A549 (cell line): ENCODE results near the gene MGMT. TPM values are rescaled to one million over a fixed set of nuclear protein-coding genes. Genes with fewer than 3 reads are reported as not detected.

Experiments used
- ATAC-seq, 2 experiments: fragments of 200-7000 bp in 1 of 2; fragments of >200 bp in 1 of 2; cut with Nextera tagmentation in 1 of 2; cut with Tn5 transposase in 1 of 2; 3 replicates each; pipeline versions ENCODE4 v1.8.0 to v1.9.1; 2018 to 2020; ENCODE audit warnings: mild to moderate bottlenecking in 1 of 2, moderate library complexity in 1 of 2
- CTCF ChIA-PET: fragments of 300-600 bp; sonication (Branson Sonifier 250); formaldehyde crosslinking; extraction: SDS; loops from one replicate; lab custom pipeline; 2021; ENCODE audit warnings: antibody characterized with exemption, inconsistent platforms; lab: Yijun Ruan, JAX
- POLR2A ChIA-PET: fragments of 350-600 bp; formaldehyde crosslinking; extraction: SDS; loops from one replicate; lab custom pipeline; 2021; ENCODE audit warnings: antibody characterized with exemption, inconsistent platforms; lab: Yijun Ruan, JAX
- DNase-seq, 2 experiments: peaks; one replicate each; pipeline versions ENCODE4 v3.0.0 to v3.0.0-alpha.2; 2011 to 2016; ENCODE audit warnings: low read depth in 1 of 2, low spot score in 1 of 2
- FAIRE-seq: peaks from 2 replicates; lab custom pipeline; 2011; peaks lifted over from hg19 to GRCh38; lab: Jason Lieb, UNC
- H3K27ac ChIP-seq, 2 experiments: fragments of >200 bp; sonication (Bioruptor Twin); formaldehyde crosslinking; 3 replicates each; pipeline ENCODE4 v1.5.1; 2016 to 2017
- H3K4me1 ChIP-seq: fragments of >200 bp; sonication (Bioruptor Twin); formaldehyde crosslinking; 3 replicates; pipeline ENCODE4 v1.6.1; 2016
- H3K4me2 ChIP-seq: fragments of >200 bp; sonication (Bioruptor Twin); formaldehyde crosslinking; 3 replicates; pipeline ENCODE4 v1.6.1; 2016
- H3K4me3 ChIP-seq: fragments of >200 bp; sonication (Bioruptor Twin); formaldehyde crosslinking; 3 replicates; pipeline ENCODE4 v1.5.1; 2016
- H3K9me3 ChIP-seq: fragments of >200 bp; sonication (Bioruptor Twin); formaldehyde crosslinking; 3 replicates; pipeline ENCODE4 v1.6.1; 2016
- ATOH8 ChIP-seq: fragments of 250-450 bp; sonication (Bioruptor Pico); IDR thresholded peaks from 2 replicates; pipeline ENCODE4 v1.5.0; 2020; ENCODE audit warnings: low read depth, mild to moderate bottlenecking, moderate library complexity
- BCL3 ChIP-seq: fragments of >200 bp; sonication (Bioruptor Twin); formaldehyde crosslinking; IDR thresholded peaks from 3 replicates; pipeline ENCODE4 v1.6.1; 2016
- BHLHE40 ChIP-seq: IDR thresholded peaks from 2 replicates; pipeline ENCODE4 v1.6.1; 2012; ENCODE audit warnings: low read depth, low read length, inconsistent platforms
- CHD2 ChIP-seq: fragments of 150-350 bp; IDR thresholded peaks from 2 replicates; pipeline ENCODE4 v1.6.1; 2014; ENCODE audit warnings: low read length; ENCODE audit not compliant: partially characterized antibody
- E2F6 ChIP-seq: IDR thresholded peaks from 2 replicates; pipeline ENCODE4 v1.6.1; 2012; ENCODE audit warnings: low read depth, borderline replicate concordance
- EHF ChIP-seq: fragments of 250-450 bp; sonication (Bioruptor Pico); IDR thresholded peaks from 2 replicates; pipeline ENCODE4 v1.5.0; 2020; ENCODE audit warnings: mild to moderate bottlenecking
- EHMT2 ChIP-seq: fragments of 200-600 bp; sonication (generic); IDR thresholded peaks from 2 replicates; pipeline ENCODE4 v1.6.1; 2016; ENCODE audit warnings: antibody characterized with exemption, low read depth, mild to moderate bottlenecking, moderate library complexity
- ELK1 ChIP-seq: fragments of 150-350 bp; IDR thresholded peaks from 2 replicates; pipeline ENCODE4 v1.6.1; 2014; ENCODE audit warnings: low read depth, mild to moderate bottlenecking, low read length
- ESRRA ChIP-seq: fragments of 150-350 bp; IDR thresholded peaks from 2 replicates; pipeline ENCODE4 v1.6.1; 2014; ENCODE audit warnings: mild to moderate bottlenecking, low read length, borderline replicate concordance
- FOSL2 ChIP-seq, 2 experiments: fragments of 450-650 bp in 1 of 2; fragments of >200 bp in 1 of 2; sonication (Bioruptor Twin) in 1 of 2; formaldehyde crosslinking; IDR thresholded peaks; 2 replicates each; pipeline versions ENCODE4 v1.5.0 to v1.6.1; 2016 to 2020; ENCODE audit warnings: mild to moderate bottlenecking in 1 of 2, moderate library complexity in 1 of 2
- GATA3 ChIP-seq: IDR thresholded peaks from 2 replicates; pipeline ENCODE4 v1.6.1; 2012; ENCODE audit warnings: borderline replicate concordance
- HDAC2 ChIP-seq: fragments of 200-600 bp; sonication (generic); IDR thresholded peaks from 2 replicates; pipeline ENCODE4 v1.6.1; 2016
- HOXA7 ChIP-seq: fragments of 250-450 bp; sonication (Bioruptor Pico); IDR thresholded peaks from 2 replicates; pipeline ENCODE4 v1.5.0; 2020; ENCODE audit warnings: mild to moderate bottlenecking, moderate library complexity
- HOXB13 ChIP-seq: fragments of 250-450 bp; sonication (Bioruptor Pico); IDR thresholded peaks from 2 replicates; pipeline ENCODE4 v1.5.0; 2020; ENCODE audit warnings: low read depth, mild to moderate bottlenecking, moderate library complexity
- KDM5A ChIP-seq: fragments of 200-600 bp; sonication (generic); IDR thresholded peaks from 2 replicates; pipeline ENCODE4 v1.6.1; 2016; ENCODE audit warnings: antibody characterized with exemption, mild to moderate bottlenecking
- MAFK ChIP-seq: fragments of 450-650 bp; IDR thresholded peaks from 2 replicates; pipeline ENCODE4 v1.6.1; 2014; ENCODE audit not compliant: partially characterized antibody
- MAZ ChIP-seq: fragments of 150-350 bp; IDR thresholded peaks from 2 replicates; pipeline ENCODE4 v1.6.1; 2014; ENCODE audit warnings: antibody characterized with exemption, low read depth, low read length, borderline replicate concordance
- MYC ChIP-seq: IDR thresholded peaks from 2 replicates; pipeline ENCODE4 v1.6.1; 2012; ENCODE audit warnings: mild to moderate bottlenecking, inconsistent platforms, low read length, improper control_type of control experiment, borderline replicate concordance
- NFE2L2 ChIP-seq: fragments of 150-350 bp; conservative IDR thresholded peaks from 2 replicates; pipeline ENCODE4 v1.6.1; 2014; ENCODE audit warnings: low read length
- PBX3 ChIP-seq: IDR thresholded peaks from 2 replicates; pipeline ENCODE4 v1.6.1; 2012
- POLR2AphosphoS2 ChIP-seq: conservative IDR thresholded peaks from 2 replicates; pipeline ENCODE4 v1.6.1; 2012; ENCODE audit warnings: low read length, improper control_type of control experiment, inconsistent platforms
- RARB ChIP-seq: fragments of 250-450 bp; sonication (Bioruptor Pico); IDR thresholded peaks from 2 replicates; pipeline ENCODE4 v1.8.0; 2021; ENCODE audit warnings: mild to moderate bottlenecking, moderate library complexity
- RCOR1 ChIP-seq: fragments of 150-350 bp; IDR thresholded peaks from 2 replicates; pipeline ENCODE4 v1.6.1; 2014; ENCODE audit warnings: antibody characterized with exemption, low read length, low read depth
- RFX5 ChIP-seq: fragments of 450-650 bp; IDR thresholded peaks from 2 replicates; pipeline ENCODE4 v1.7.1; 2014; ENCODE audit warnings: antibody characterized with exemption, mild to moderate bottlenecking, moderate library complexity
- TFCP2L1 ChIP-seq: fragments of 250-450 bp; sonication (Bioruptor Pico); IDR thresholded peaks from 2 replicates; pipeline ENCODE4 v1.5.0; 2021; ENCODE audit warnings: mild to moderate bottlenecking
- TP53 ChIP-seq: fragments of 250-450 bp; sonication (Bioruptor Pico); IDR thresholded peaks from 2 replicates; pipeline ENCODE4 v1.5.0; 2021; ENCODE audit warnings: mild to moderate bottlenecking, moderate library complexity
- USF2 ChIP-seq: fragments of 450-650 bp; IDR thresholded peaks from 2 replicates; pipeline ENCODE4 v1.6.1; 2014; ENCODE audit warnings: antibody characterized with exemption
- ZC3H11A ChIP-seq: fragments of 450-650 bp; IDR thresholded peaks from 2 replicates; pipeline ENCODE4 v1.6.1; 2014; ENCODE audit warnings: antibody characterized with exemption, mild to moderate bottlenecking
- ZFP36 ChIP-seq: fragments of 450-650 bp; IDR thresholded peaks from 2 replicates; pipeline ENCODE4 v1.6.1; 2014; ENCODE audit warnings: borderline replicate concordance; ENCODE audit not compliant: partially characterized antibody
- ZNF302 ChIP-seq: fragments of 250-450 bp; sonication (Bioruptor Pico); IDR thresholded peaks from 2 replicates; pipeline ENCODE4 v1.9.0; 2021; ENCODE audit warnings: inconsistent platforms, mild to moderate bottlenecking, moderate library complexity
- WGBS: methylation state at CpG from one replicate; pipeline ENCODE4 v1.1.6; 2017; ENCODE audit errors: missing lambda C conversion rate; 5-methylcytosine and 5-hydroxymethylcytosine counted together
- polyA plus RNA-seq, 4 experiments: library from polyadenylated mRNA; depleted of rRNA in 3 of 4; stranded (reverse); fragments of >200 nt; fragmentation: RNase III in 1 of 4; extraction: RNeasy Plus Mini Kit Qiagen cat#74134 plus additional on column Dnase treatment in 1 of 4; gene quantifications; 2 replicates in 3 of 4; 3 replicates in 1 of 4; pipeline ENCODE4 v1.2.3, GENCODE V29; 2011 to 2017

Gene MGMT
- polyA plus RNA-seq, 2 of the 4 experiments (the other 2 are of a cell fraction) = 4.9 to 5.2 TPM

GRCh38 chr10:129615381-129615780 lies 148.3 kb downstream of the MGMT start:
- no peaks in the 10 kb centered on the region for H3K9me3 ChIP-seq
- H3K27ac ChIP-seq = no peak overlapping the region
- ChIA-PET POLR2A (no interaction called here), CTCF (no interaction called here)
- FAIRE-seq (no peak), ATAC-seq (no peak), DNase-seq (no peak)
- 62% methylated on average over 9 of the region's 9 CpGs for whole genome bisulfite sequencing
- H3K4me3 ChIP-seq = no peak overlapping the region
- TF ChIP-seq ATOH8 = no peak
- TF ChIP-seq ZFP36 = no peak
- TF ChIP-seq BCL3 = no peak
- TF ChIP-seq MAFK = no peak
- no peak for TF ChIP-seq ESRRA
- no peak for TF ChIP-seq EHF (CRISPR knock-in tag)
- TF ChIP-seq EHMT2 = no peak
- no peak for TF ChIP-seq FOSL2 (IDR thresholded peaks at IDR 0.05)
- no peak for TF ChIP-seq FOSL2 (CRISPR knock-in tag; IDR thresholded peaks at IDR 0.05)
- no peak for TF ChIP-seq ZC3H11A
- TF ChIP-seq E2F6 = no peak
- no peak for TF ChIP-seq RCOR1
- TF ChIP-seq BHLHE40 = no peak
- no peak for TF ChIP-seq NFE2L2
- TF ChIP-seq MYC = no peak
- TF ChIP-seq ZNF302 (CRISPR knock-in tag) = no peak
- TF ChIP-seq HDAC2 = no peak
- TF ChIP-seq PBX3 = no peak
- TF ChIP-seq TFCP2L1 = no peak
- TF ChIP-seq RARB = no peak
- no peak overlapping the region for H3K4me2 ChIP-seq
- no peaks in the 10 kb centered on the region for H3K4me1 ChIP-seq

GRCh38 chr10:129615921-129616525 lies 149.0 kb downstream of the MGMT start:
- no peak for TF ChIP-seq RCOR1
- TF ChIP-seq HOXB13 (CRISPR knock-in tag) = no peak
- TF ChIP-seq CHD2 = no peak
- TF ChIP-seq MAZ = no peak
- TF ChIP-seq E2F6 = no peak
- TF ChIP-seq KDM5A = no peak
- no peak for TF ChIP-seq RFX5
- no peak for TF ChIP-seq TP53 (CRISPR knock-in tag)
- TF ChIP-seq USF2 = no peak
- TF ChIP-seq GATA3 = no peak
- no peak for TF ChIP-seq POLR2AphosphoS2
- TF ChIP-seq ESRRA = no peak
- TF ChIP-seq ELK1 = no peak
- TF ChIP-seq BCL3 = no peak
- TF ChIP-seq HOXA7 (CRISPR knock-in tag) = no peak
- H3K4me3 ChIP-seq = no peak overlapping the region
- DNase-seq = no peak
- 49% methylated on average over 12 of the region's 14 CpGs for WGBS
- H3K4me1 ChIP-seq = no peaks in the 10 kb centered on the region
- ATAC-seq = no peak
- H3K9me3 ChIP-seq = no peaks in the 10 kb centered on the region
- no peak overlapping the region for H3K27ac ChIP-seq
- no peak overlapping the region for H3K4me2 ChIP-seq
- FAIRE-seq = no peak
- CTCF ChIA-PET = no interaction called here
- POLR2A ChIA-PET = no interaction called here
